HG03025 (cell line): Measurements from ENCODE around the gene NACAD.

Source experiments
- ATAC-seq: cut with Tn5 transposase; IDR thresholded peaks from one replicate; pipeline ENCODE4 v1.9.1; 2021; ENCODE audit warnings: mild to moderate bottlenecking, moderate library complexity; ENCODE audit not compliant: unreplicated experiment, low FRiP score

NACAD gene, protein sequence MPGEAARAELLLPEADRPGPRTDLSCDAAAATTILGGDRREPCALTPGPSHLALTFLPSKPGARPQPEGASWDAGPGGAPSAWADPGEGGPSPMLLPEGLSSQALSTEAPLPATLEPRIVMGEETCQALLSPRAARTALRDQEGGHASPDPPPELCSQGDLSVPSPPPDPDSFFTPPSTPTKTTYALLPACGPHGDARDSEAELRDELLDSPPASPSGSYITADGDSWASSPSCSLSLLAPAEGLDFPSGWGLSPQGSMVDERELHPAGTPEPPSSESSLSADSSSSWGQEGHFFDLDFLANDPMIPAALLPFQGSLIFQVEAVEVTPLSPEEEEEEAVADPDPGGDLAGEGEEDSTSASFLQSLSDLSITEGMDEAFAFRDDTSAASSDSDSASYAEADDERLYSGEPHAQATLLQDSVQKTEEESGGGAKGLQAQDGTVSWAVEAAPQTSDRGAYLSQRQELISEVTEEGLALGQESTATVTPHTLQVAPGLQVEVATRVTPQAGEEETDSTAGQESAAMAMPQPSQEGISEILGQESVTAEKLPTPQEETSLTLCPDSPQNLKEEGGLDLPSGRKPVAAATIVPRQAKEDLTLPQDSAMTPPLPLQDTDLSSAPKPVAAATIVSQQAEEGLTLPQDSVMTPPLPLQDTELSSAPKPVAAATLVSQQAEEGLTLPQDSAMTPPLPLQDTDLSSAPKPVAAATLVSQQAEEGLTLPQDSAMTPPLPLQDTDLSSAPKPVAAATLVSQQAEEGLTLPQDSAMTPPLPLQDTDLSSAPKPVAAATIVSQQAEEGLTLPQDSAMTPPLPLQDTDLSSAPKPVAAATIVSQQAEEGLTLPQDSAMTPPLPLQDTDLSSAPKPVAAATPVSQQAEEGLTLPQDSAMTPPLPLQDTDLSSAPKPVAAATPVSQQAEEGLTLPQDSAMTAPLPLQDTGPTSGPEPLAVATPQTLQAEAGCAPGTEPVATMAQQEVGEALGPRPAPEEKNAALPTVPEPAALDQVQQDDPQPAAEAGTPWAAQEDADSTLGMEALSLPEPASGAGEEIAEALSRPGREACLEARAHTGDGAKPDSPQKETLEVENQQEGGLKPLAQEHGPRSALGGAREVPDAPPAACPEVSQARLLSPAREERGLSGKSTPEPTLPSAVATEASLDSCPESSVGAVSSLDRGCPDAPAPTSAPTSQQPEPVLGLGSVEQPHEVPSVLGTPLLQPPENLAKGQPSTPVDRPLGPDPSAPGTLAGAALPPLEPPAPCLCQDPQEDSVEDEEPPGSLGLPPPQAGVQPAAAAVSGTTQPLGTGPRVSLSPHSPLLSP (N-terminal part only)

DNA sequence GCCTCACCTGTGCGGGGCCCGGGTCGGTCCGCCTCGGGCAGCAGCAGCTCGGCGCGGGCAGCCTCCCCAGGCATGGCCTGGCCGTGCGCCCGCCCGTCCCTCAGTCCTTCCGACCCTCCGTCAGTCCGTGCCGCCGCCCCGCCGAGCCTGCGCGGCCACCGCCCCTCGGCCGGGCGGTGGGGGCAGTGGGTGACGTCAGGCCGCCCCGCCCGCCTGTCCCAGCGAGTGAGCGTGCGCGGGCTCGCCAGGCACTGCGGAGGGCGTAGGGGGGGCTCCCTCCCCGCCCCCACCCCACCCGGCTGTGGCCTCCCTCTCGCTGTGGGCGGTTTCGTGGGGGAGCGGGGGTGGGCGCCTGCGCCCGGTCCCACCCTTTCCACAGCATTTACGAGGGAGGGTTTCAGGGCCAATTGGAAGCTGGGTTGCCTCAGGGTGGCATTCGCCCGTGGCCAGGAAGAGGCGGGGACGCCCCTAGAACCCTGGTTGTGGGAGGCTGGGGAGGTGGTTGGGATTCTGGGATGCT is at the start of gene NACAD:
NACAD (minus strand) TSS at position 149 of the 520 bp plus-strand sequence; CDS start at position 74, 75 bp downstream.
- no peak for ATAC-seq

DNA sequence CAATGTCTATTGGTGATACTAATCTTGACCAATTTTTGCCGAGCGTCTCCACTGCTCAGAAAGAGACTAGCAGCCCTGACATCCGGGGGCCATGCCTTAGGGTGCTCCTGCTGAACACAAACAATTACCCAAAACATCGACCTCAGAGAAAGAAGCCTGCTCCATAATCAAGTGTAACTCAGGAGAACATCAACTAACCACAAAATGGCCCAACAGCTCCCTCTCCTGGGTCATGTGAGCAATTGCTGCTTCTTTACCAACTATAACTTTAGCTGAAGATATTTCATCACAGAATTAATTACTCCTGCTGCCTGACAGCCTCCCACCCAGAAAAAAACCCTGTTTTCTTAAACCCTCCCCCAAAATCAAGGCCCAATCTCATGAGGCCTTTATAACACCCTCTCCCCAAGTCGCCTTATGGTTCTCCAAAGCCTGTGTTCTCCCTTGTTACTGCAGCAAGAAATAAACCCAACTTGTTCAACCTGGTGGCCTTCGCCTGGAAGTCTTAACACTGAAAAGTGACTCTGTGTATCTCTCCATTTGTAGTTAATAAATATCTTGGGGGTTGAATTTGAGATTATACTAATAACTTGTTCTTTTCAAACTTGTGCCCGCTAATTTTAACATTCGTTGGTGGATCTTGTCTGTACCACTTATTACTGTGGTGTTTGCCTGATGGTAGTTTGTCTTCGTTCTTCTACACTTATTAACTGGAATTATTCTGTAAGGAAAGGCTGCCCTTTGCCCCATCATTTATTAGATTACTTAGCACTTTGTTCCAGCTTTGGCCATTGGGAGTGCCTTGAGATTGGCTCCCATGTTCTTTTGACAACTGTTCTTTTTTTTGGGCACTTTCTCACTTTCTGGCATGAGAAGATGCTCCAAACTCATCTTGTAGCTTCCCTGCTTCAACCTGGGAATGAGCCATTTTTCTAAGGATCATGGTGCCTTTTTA is 47.6 kb upstream of the NACAD start:
- ATAC-seq: no peak

DNA sequence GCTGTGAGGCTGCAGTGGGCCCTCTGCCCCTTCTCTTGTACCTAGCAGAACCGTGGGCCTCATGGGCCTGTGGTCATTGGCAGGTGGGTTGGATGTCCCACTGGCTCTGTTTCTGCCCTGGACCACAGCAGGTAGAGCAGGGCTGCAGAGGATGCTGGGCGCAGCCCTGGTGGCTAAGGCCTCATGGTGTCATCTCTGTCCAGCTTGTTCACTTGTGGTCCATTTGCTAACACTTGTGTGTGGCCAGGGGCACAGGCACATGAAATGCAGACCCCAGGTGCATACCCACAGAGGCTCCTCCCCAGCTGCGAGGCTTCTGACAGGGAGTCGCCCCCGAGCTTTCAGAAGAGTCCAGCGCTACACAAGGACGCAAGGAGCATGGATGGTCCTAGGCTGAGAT is 45.1 kb upstream of the NACAD start:
- ATAC-seq: no peak

DNA sequence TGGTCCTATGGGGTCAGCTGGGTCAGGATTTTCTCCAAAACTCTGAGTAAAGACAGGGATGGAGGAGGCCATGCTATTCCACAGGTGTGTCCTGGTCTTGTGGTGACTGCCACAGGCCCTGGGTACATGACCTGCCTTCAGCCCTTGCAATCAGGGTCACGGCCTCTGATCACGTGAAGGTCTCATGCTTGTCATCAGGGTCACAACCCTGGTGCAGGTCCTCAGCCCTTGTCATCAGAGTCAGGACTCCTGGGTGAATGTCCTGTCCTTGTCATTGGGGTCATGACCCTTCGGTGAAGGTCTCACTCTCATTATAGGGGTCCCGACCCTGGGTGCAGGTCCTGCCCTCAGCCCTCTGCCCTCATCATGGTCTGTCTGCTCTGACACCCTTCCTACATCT is 44.6 kb upstream of the NACAD start:
- no peak for ATAC-seq

DNA sequence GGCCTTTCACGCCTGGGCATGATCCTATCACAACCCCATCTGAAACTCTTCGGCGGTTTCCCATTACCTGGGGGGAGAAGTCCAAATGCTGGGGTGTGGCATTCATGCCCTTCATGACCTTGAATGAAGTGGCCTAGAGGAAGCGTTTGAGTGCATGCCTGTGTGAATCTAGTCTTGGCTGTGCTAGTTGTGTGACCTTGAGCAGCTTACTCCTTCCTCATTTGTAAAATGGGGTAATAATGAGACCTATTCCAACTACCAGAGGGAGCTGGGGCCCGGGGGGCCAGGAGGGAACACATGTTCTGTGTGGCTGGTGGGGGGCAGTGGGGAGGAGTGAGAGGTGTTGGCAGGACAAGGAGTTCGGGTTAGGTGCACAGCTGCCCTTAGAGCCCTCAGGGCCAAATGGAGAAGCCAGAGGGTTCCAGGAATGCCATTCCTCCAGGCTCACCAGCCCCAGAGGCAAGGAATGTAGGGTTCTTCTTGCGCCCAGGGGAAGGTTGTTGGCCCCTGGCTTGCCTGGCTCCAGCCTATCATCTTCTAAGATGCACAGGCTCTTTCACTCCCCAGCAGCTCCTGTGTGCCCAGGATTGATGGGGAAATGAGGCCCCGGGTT is 44.0 kb upstream of the NACAD start:
- ATAC-seq: no peak

DNA sequence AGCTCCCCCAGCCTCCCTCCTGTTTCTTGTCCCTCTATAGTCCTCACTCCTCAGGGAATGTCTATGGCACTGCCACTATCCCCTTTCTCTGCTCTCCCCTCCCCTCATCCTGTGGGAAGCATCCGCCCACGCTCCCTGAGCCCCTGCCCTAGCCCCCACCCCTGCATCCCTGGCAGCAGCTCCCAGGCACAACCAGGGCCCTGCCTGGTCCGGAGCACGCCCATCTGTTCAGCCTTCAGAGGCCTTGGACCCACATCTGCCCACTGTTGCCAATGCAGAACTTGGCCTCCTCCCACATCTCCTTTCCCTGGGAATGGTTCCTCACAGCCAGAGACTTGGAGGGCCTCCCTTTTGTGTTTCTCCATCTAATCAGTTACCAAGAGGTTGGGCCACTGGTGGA is 43.1 kb upstream of the NACAD start:
- ATAC-seq: no peak

DNA sequence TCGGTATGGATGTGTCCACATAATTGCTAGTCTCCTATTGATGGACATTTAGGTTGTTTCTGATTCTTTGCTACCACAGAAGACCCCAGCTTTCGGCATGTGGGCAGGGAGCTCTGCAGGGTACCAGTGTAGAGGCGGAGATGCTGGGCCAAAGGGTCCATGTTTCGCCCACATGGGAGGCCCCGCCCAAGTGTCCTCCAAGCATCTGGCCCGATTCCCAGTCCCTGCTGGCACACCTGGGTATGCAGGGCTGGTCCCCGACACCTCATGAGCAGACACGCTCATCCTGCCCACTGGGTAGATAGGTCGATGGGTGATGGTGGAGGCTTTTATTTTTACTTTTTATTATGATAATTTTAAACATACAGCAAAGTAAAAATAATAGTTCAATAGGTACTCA is 42.1 kb upstream of the NACAD start:
- no peak for ATAC-seq

DNA sequence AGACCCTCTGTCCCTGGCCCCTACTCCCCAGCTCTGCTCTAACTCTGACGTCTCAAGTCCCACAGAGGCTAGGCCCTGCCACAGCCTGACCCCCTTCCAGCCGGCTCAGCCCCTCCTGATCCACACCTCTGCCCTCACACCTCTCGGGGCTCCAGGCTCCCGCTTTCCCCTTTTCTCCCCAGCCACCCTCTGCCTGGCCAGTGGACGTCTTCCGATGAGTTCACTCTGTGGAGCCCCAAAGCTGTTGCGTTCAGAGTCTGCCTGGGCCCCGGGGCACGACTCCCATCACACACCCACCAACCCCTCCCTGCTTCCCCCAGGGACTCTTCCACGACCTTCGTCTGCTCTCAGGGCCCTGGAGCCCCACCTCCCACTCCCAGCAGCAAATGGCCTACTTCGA is 41.1 kb upstream of the NACAD start:
- ATAC-seq: no peak

DNA sequence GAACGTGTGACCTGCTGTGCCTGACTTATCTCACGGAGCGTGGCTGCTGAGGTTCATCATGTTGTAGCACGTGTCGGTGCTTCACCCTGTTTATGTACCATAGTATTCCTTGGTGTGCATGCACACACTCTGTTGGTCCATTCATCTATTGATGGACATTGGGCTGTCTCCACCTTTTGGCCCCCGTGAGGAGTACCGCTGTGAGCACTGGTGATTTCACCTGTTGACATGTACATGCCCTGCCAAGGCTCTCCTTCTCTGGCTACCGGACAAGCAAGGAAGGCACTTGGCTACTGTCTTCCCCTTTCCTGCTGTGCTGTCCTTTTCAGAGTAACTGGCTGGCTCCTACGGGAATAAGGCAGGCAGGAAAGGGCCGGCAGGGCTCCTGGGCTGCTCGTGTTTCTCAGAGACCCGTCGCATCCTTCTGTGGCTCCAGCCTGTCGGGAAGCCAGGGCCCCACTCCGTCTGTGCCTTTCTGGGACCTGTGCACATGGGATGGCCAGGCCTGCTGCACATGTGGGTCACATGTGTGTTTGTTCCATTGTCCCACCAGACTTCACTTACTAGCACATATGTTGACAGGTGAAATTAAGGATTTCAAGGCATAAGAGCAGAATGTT is 40.5 kb upstream of the NACAD start:
- no peak for ATAC-seq

DNA sequence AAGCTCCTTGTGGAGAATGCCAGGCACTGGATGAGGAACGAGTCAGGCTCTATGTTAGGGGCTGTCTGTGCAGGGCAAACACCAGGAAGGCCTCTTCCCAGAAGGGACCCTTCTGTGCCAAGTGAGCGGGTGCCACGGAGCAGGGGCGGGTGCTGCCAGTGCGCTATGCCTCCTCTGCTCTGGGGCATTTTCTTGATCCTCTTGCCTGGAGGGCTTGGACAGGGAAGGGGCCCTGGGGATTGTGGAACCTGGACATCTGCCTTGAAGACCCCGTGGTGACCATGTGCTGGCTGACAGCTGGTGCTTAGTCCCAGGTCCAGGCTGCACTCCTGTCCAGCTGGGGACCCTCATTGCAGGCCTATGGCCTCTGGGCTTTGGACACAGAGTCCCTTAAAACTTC is 38.2 kb upstream of the NACAD start:
- ATAC-seq: no peak

DNA sequence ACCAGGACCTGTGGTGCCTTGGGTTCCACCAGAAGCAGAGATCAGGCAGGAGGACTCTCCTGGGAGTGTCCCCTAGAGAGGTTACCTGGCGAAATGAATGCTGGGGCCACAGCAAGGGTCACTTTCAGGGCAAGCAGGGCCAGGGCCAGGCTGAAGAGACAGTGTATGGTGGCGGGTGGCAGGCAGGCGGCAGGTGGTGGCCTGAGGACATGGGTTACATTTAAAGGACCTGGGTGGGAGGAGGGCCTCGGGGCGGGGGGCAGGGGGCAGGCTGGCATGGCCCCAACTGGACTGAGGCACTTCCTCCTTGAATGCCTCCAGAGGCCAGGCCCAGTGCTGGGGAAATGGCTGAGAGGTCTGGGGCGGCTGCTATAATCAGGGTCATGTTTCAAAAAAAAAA is 37.4 kb upstream of the NACAD start:
- ATAC-seq: no peak

DNA sequence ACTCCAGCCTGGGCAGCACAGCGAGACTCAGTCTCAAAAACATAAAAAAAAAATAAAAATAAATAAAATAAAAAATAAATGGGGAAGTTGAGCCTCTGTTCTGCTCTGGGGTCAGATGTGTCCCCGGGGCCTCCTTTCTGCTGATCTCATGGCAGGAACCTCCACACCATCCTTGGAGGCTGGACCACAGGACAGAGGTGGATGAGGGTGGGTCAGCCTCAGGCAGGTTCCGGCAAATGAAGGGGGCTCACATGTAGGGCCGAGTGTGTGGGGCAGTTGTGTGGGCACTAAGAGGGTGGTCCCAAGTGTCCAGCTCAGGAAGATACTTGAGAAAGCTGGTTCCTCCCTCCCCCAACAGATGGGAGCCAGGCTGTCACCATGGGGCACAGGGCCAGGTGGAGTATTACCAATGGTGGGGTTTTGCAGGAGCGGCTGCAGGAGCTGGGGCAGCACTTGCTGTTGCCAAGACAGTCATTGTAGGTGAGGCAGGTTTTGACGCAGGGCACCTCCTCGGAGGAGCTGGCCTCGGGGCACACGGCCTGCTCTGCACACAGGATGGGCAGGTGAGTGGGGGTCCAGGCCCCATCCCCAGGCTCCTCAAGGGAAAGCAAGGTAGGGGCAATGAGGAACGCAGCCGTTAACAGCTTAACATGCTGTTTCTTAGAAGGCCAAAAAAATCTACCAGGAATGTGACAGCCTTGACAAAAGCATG is 36.6 kb upstream of the NACAD start:
- no peak for ATAC-seq

DNA sequence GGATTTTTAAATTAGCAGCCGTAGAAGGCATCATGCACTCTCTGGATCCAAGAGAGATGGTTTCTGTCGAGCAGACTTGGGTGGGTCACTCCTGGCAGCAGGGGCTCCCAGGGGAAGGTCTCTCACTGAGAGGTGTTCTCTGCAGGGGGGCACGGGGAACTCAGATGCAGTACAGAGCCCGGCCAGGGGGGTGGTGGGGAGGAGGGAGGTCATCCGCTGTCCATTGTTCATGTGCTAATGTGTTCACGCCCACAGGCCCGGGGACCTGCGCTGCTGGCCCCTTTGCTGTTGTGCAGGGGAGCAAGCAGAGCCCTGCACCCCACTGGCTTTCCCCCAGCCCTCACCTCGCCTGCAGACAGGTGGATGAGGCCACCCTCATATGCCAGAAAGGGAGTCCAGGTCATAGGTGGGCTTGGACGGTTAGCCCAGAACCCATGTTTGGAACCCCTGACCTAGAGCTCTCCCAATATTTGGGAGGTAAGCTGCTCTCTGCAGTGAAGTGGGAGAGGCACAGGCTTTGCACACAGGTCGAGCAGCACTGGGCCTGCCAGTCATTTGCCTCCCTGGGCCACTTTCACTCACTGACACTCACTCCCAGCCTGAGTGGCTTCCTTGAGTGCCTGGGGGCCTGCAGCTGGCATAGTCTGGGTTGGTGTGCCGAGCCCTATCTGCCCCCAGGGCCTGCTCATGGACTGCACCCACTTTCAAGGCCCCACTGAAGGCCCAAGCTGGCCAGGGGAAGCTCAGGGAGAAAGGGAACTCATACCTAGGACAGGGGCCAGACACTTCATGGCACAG is 35.3 kb upstream of the NACAD start:
- ATAC-seq: no peak

DNA sequence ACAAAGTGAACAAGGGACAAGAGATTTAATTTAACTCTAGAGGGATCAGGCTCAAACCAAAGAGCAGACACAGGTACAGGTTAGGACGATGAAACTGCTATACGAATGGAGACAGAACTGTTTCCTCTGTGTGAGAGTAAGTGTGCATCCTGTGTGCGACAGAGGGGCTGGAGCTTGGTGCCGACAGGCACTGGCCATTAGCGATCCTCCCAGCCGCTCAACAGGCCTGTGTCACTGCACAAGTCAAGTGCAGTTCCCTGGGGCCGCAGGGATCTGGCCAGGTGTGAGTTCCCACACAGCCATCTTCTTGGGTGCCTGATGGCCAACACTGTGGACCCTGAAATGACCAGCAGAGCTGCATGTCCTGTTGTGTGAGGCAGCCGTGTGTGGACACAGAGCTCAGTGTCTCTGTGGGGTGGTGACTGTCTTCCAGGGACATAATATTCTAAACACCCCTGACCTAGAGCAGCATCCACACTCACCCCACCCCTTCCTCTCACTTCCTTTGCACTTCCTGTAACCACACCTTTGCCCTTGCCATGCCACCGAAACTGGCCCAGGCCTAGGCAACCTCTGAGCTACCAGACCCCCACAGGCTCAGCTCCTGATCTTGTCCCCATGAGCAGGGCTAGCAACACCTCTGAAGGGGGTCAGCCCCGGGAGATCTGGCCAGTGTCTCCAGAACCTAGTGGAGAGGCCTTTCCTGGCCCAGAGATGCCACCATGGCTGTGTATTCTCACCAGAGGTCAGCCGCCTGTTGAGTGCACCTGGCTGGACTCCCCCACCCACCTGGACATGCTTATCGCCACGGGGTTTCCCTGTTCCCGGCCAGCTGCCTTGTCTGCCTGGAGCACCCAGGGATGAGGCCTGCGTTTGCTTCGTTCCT is 34.4 kb upstream of the NACAD start:
- ATAC-seq: no peak

DNA sequence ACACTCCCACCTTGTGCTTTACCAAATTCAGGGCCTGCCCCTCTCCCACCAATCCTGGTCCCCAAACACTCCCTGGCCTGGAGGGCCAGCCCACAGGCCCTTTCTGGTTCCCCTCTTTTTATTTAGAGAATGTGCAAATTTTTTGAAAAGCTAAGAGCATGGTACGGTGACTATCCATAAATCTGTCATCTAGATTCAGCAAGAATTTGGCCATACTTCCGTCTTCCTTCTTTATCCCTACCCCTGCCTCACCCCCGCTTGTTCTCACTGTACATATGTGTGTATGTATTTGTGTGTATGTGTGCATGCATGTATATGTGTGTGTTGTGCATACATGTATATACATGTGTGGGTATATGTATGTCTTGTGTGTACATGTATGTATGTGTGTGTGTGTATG is 30.8 kb upstream of the NACAD start:
- ATAC-seq: no peak

DNA sequence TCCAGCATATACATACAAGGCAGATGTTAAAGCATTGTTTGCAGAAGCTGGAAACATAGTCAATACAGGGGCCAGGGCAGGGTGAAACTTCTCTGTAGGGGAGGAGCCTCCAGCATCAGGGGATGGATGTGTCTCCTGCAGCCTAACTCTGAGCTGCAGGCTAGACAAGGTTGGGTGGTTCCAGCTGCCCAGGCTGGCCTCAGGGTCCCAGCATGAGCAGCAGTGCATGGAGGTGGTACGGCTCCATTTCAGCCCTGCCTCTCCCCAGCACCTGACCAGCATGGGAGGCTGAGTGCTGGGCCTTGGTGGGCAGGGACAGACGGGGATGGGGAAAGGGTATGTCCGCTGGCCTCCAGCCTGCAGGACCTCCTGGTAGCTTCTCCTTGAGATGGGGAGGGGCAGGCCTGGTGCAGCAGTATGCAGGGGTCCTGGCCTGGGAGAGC is 30.1 kb upstream of the NACAD start:
- ATAC-seq: no peak
